Measurements from ENCODE around the gene DHFR2. TPM values are rescaled to one million over a fixed set of nuclear protein-coding genes. Genes with fewer than 3 reads are reported as not detected.

The DHFR2 gene
- total RNA-seq, 1 donor from 2014 or later: 4.4 TPM

DNA sequence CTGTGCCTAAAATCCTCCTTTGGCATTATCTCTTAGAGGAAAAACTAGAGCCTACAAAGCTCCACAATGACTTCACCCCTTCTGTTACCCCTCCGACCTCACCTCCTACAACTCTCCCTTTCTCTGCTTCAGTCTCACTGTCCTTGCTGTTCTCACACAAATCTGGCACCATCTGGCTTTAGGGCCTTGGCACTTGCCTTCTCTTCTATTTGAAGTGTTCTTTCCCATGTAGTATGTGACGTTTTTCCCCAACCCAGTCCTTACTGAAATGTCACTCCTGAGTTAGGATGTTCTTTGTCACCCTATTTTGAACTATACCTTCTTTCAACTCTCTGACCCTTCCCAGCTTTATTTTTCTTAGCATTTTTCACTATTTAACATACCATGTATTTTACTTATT is 43.1 kb downstream of the DHFR2 start:
- Mint-ChIP-seq H3K4me3 (ENCODE audit: low read depth) (no peak overlapping the region), H3K27ac (no peak overlapping the region), H3K9me3 (ENCODE audit: low read depth) (no peaks in the 10 kb centered on the region), H3K36me3 (ENCODE audit: insufficient read depth) (peaks cover 6% of the 10 kb centered on the region), H3K4me1 (ENCODE audit: low read depth) (no peaks in the 10 kb centered on the region), H3K27me3 (no peaks in the 10 kb centered on the region)
- DNase-seq (ENCODE audit: low spot score, unreplicated experiment): no peak
- TF ChIP-seq, protein P1, sequence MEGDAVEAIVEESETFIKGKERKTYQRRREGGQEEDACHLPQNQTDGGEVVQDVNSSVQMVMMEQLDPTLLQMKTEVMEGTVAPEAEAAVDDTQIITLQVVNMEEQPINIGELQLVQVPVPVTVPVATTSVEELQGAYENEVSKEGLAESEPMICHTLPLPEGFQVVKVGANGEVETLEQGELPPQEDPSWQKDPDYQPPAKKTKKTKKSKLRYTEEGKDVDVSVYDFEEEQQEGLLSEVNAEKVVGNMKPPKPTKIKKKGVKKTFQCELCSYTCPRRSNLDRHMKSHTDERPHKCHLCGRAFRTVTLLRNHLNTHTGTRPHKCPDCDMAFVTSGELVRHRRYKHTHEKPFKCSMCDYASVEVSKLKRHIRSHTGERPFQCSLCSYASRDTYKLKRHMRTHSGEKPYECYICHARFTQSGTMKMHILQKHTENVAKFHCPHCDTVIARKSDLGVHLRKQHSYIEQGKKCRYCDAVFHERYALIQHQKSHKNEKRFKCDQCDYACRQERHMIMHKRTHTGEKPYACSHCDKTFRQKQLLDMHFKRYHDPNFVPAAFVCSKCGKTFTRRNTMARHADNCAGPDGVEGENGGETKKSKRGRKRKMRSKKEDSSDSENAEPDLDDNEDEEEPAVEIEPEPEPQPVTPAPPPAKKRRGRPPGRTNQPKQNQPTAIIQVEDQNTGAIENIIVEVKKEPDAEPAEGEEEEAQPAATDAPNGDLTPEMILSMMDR (IDR thresholded peaks at IDR 0.05; ENCODE audit: unreplicated experiment): no peak

DNA sequence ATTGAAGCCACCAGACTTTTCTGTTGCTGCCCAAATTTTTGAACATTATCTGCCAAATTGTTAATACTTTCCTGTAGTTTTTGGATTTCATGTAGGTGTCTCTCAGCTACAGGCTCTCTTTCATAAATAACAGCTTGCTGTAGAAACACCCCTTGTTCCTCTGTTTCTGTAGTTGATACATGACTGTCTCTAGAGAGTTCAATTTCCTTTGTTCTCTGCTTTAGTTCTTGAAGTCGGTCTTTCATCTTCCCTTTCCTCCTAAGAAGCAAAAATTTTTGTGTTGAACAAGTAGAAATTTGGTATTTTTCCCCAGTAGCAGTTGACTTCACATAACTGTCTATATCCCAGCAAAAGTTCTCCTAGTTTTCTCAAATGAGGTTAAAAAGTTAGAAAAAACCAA is 47.7 kb downstream of the DHFR2 start:
- Mint-ChIP-seq H3K4me1 (ENCODE audit: low read depth) (peaks cover 10% of the 10 kb centered on the region), H3K27ac (no peak overlapping the region), H3K27me3 (no peaks in the 10 kb centered on the region), H3K9me3 (ENCODE audit: low read depth) (no peaks in the 10 kb centered on the region), H3K36me3 (ENCODE audit: insufficient read depth) (peaks cover 7% of the 10 kb centered on the region), H3K4me3 (ENCODE audit: low read depth) (no peak overlapping the region)
- no peak for DNase-seq (ENCODE audit: low spot score, unreplicated experiment)
- TF ChIP-seq, protein P1 (IDR thresholded peaks at IDR 0.05; ENCODE audit: unreplicated experiment): no peak

DNA sequence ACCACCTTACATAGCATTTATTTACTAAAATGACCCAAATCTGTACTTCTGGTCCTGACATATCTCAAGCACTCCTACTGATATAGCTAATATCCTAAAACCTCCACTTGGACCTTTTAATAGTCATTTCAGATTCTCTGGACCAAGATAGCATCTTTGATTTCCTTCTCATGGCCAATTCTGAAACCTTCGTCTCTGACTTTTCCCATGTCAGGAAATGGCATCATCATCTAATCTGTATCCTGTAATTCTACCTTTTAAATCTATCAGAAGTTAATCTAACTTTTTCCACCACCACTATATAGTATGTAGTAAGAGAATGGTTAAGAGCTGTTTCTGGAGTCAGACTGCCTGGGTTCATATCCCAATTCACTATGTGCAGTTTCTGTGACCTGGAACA is 50.5 kb downstream of the DHFR2 start:
- TF ChIP-seq, protein P1 (IDR thresholded peaks at IDR 0.05; ENCODE audit: unreplicated experiment): no peak
- no peak for DNase-seq (ENCODE audit: low spot score, unreplicated experiment)
- Mint-ChIP-seq H3K27ac (no peak overlapping the region), H3K27me3 (no peaks in the 10 kb centered on the region), H3K4me3 (ENCODE audit: low read depth) (no peak overlapping the region), H3K4me1 (ENCODE audit: low read depth) (peaks cover 12% of the 10 kb centered on the region), H3K36me3 (ENCODE audit: insufficient read depth) (peaks cover 6% of the 10 kb centered on the region), H3K9me3 (ENCODE audit: low read depth) (no peaks in the 10 kb centered on the region)

DNA sequence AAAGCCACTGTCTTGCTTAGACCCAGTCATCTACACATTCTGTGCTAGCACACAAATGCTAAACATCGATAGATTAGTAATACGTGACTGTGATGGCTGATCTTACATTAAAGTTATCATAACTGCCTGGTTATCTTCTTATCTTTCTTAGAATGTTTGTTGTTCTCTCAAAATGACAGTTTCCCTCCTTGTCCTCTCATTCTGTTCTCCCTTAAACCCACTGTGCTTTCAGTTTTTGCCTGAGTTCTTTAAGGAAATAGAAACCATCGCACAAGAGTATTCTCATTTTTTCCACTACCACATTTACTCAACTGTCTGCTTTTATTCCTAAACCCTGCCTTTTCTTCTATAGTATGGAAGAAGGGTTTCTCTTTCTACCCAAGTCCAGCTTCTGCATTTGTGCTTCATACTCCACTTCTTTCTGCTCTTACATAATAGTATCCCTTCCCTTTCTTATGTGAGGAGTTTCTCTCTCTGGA is 51.4 kb downstream of the DHFR2 start:
- Mint-ChIP-seq H3K4me3 (ENCODE audit: low read depth) (no peak overlapping the region), H3K9me3 (ENCODE audit: low read depth) (no peaks in the 10 kb centered on the region), H3K27me3 (no peaks in the 10 kb centered on the region), H3K27ac (no peak overlapping the region), H3K4me1 (ENCODE audit: low read depth) (peaks cover 14% of the 10 kb centered on the region), H3K36me3 (ENCODE audit: insufficient read depth) (peaks cover 6% of the 10 kb centered on the region)
- TF ChIP-seq, protein P1 (IDR thresholded peaks at IDR 0.05; ENCODE audit: unreplicated experiment): no peak
- no peak for DNase-seq (ENCODE audit: low spot score, unreplicated experiment)

DNA sequence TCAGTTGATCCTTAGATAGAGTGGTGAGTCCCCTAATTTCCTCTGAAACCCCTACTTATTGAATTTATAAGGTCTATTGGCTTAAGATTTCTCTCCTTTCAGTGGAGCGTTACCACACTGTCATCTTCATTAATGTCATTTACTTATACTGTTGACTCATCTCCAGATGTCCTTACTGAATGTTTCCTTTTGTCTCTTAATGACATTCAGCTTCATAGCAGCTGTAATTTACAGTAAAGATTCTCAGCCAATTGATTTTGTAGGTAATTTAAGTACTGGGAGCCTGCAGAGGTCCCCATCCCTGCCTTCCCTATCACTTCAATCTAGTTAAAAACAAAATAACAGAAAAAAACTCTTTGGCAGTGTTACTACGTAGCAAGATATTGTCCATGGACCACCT is 53.1 kb downstream of the DHFR2 start:
- Mint-ChIP-seq H3K4me1 (ENCODE audit: low read depth) (peaks cover 15% of the 10 kb centered on the region), H3K27me3 (no peaks in the 10 kb centered on the region), H3K27ac (no peak overlapping the region), H3K36me3 (ENCODE audit: insufficient read depth) (peaks cover under 1% of the 10 kb centered on the region), H3K4me3 (ENCODE audit: low read depth) (no peak overlapping the region), H3K9me3 (ENCODE audit: low read depth) (no peaks in the 10 kb centered on the region)
- TF ChIP-seq, protein P1 (IDR thresholded peaks at IDR 0.05; ENCODE audit: unreplicated experiment): no peak
- no peak for DNase-seq (ENCODE audit: low spot score, unreplicated experiment)
